Loucy (cell line): ENCODE data around the gene PPIF.

Experiments used
- H2AFZ ChIP-seq: fragments of 200-600 bp; sonication (generic); 2 replicates; pipeline ENCODE4 v1.6.0; 2016; ENCODE audit warnings: antibody characterized with exemption, mild to moderate bottlenecking, low read length, moderate library complexity
- H3F3A ChIP-seq: fragments of 200-600 bp; 2 replicates; pipeline ENCODE4 v1.6.0; 2016; ENCODE audit warnings: antibody characterized with exemption, low read depth, mild to moderate bottlenecking
- H3K27me3 ChIP-seq: fragments of 200-600 bp; sonication (generic); 2 replicates; pipeline ENCODE4 v1.6.1; 2014; ENCODE audit warnings: low read length, mild to moderate bottlenecking; ENCODE audit not compliant: insufficient read depth, poor library complexity, severe bottlenecking
- H3K36me3 ChIP-seq: fragments of 200-600 bp; sonication (generic); 2 replicates; pipeline ENCODE4 v1.6.1; 2016; ENCODE audit warnings: low read length; ENCODE audit not compliant: insufficient read depth
- H3K4me1 ChIP-seq: fragments of 200-600 bp; sonication (generic); 2 replicates; pipeline ENCODE4 v1.5.1; 2014; ENCODE audit warnings: low read length, mild to moderate bottlenecking; ENCODE audit not compliant: insufficient read depth, poor library complexity, severe bottlenecking
- H3K4me2 ChIP-seq: fragments of 200-600 bp; sonication (generic); 2 replicates; pipeline ENCODE4 v1.6.0; 2014; ENCODE audit warnings: antibody characterized with exemption, low read length, low read depth, mild to moderate bottlenecking; ENCODE audit not compliant: poor library complexity, severe bottlenecking
- H3K4me3 ChIP-seq: fragments of 200-600 bp; sonication (generic); 2 replicates; pipeline ENCODE4 v1.5.1; 2014; ENCODE audit warnings: low read length, mild to moderate bottlenecking, mixed read lengths; ENCODE audit not compliant: poor library complexity, severe bottlenecking
- H3K79me2 ChIP-seq: fragments of 200-600 bp; sonication (generic); 2 replicates; pipeline ENCODE4 v1.6.1; 2014; ENCODE audit warnings: low read length; ENCODE audit not compliant: insufficient read depth
- H3K9ac ChIP-seq: fragments of 200-600 bp; sonication (generic); 2 replicates; pipeline ENCODE4 v1.6.0; 2014; ENCODE audit warnings: mild to moderate bottlenecking, low read depth, low read length, moderate library complexity; ENCODE audit not compliant: poor library complexity, severe bottlenecking
- H3K9me2 ChIP-seq: fragments of 200-600 bp; sonication (generic); replicated peaks from 2 replicates; pipeline ENCODE4 v1.6.1; 2016; ENCODE audit warnings: low read depth, low read length, mixed read lengths
- H3K9me3 ChIP-seq: fragments of 200-600 bp; sonication (generic); 2 replicates; pipeline ENCODE4 v1.6.1; 2014; ENCODE audit warnings: mild to moderate bottlenecking, antibody characterized with exemption, low read length, low read depth; ENCODE audit not compliant: insufficient read depth
- H4K20me1 ChIP-seq: fragments of 200-600 bp; sonication (generic); 2 replicates; pipeline ENCODE4 v1.6.0; 2014; ENCODE audit warnings: antibody characterized with exemption, low read length, mild to moderate bottlenecking; ENCODE audit not compliant: insufficient read depth, poor library complexity, severe bottlenecking
- EZH2phosphoT487 ChIP-seq: fragments of 200-600 bp; IDR thresholded peaks from 2 replicates; pipeline ENCODE4 v1.6.1; 2018; ENCODE audit warnings: antibody characterized with exemption, mild to moderate bottlenecking, moderate library complexity, borderline replicate concordance
- TF ChIP-seq, protein P1 (sequence below): fragments of 200-600 bp; sonication (generic); conservative IDR thresholded peaks from 2 replicates; pipeline ENCODE4 v1.5.1; 2014; ENCODE audit warnings: mild to moderate bottlenecking, antibody characterized with exemption, low read length

The PPIF gene

DNA sequence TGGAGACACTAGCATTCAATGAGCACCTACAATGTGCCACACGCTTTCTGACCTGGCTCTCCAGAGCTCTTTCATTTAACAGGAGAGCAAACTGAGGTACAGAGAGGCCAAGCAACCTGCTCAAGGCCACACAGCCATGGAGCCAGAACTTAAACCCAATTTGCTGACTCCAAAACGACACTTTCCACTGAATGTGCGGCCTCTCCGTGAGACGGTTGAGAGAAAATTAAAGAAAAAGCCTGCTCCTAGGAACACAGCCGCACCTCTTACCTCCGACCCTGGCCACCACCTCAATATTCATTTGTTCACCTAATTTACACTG, 55.3 kb downstream of the PPIF start:
- Histone ChIP-seq H3K9ac (no peak overlapping the region), H3K4me2 (no peak overlapping the region)
- no peak for TF ChIP-seq EZH2phosphoT487
- TF ChIP-seq, protein P1, sequence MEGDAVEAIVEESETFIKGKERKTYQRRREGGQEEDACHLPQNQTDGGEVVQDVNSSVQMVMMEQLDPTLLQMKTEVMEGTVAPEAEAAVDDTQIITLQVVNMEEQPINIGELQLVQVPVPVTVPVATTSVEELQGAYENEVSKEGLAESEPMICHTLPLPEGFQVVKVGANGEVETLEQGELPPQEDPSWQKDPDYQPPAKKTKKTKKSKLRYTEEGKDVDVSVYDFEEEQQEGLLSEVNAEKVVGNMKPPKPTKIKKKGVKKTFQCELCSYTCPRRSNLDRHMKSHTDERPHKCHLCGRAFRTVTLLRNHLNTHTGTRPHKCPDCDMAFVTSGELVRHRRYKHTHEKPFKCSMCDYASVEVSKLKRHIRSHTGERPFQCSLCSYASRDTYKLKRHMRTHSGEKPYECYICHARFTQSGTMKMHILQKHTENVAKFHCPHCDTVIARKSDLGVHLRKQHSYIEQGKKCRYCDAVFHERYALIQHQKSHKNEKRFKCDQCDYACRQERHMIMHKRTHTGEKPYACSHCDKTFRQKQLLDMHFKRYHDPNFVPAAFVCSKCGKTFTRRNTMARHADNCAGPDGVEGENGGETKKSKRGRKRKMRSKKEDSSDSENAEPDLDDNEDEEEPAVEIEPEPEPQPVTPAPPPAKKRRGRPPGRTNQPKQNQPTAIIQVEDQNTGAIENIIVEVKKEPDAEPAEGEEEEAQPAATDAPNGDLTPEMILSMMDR = no peak

DNA sequence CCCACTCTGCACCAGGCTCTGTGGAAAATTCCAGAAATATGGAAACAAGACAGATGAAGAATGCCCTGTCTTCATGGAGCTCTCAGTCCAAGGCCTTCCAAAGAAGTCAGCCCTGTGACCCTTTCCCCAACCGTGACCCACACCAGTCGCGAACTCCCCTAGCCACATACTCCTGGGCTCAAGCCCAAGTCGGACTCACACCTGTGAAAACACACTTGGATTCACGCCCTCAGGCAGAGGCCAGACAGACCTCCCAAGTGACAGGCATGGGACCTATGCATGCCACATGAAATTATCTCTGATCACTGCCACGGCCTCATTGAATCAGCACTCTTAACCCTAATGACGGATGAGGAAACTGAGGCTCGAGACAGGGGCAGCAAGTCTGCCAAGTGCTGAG, 55.7 kb downstream of the PPIF start:
- Histone ChIP-seq H3K4me3 (no peak overlapping the region), H3K9ac (no peak overlapping the region), H3K4me2 (no peak overlapping the region), H3K36me3 (no peaks in the 10 kb centered on the region), H3K27me3 (no peaks in the 10 kb centered on the region), H2AFZ (no peak overlapping the region), H3K9me3 (no peaks in the 10 kb centered on the region), H3K9me2 (no peaks in the 10 kb centered on the region), H3K79me2 (no peaks in the 10 kb centered on the region), H4K20me1 (no peaks in the 10 kb centered on the region), H3K4me1 (peaks cover 15% of the 10 kb centered on the region), H3F3A (no peaks in the 10 kb centered on the region)
- TF ChIP-seq, protein P1 = no peak
- no peak for TF ChIP-seq EZH2phosphoT487

More for the DNA sequence above, 55.3 kb downstream of the PPIF start:
- no peak overlapping the region for H2AFZ ChIP-seq
- H3K27me3 ChIP-seq = no peaks in the 10 kb centered on the region
- no peaks in the 10 kb centered on the region for H3K36me3 ChIP-seq
- H4K20me1 ChIP-seq = no peaks in the 10 kb centered on the region
- no peaks in the 10 kb centered on the region for H3K9me2 ChIP-seq
- H3K4me1 ChIP-seq = peaks cover 15% of the 10 kb centered on the region
- H3K79me2 ChIP-seq = no peaks in the 10 kb centered on the region
- H3F3A ChIP-seq = no peaks in the 10 kb centered on the region
- H3K4me3 ChIP-seq = no peak overlapping the region
- no peaks in the 10 kb centered on the region for H3K9me3 ChIP-seq

DNA sequence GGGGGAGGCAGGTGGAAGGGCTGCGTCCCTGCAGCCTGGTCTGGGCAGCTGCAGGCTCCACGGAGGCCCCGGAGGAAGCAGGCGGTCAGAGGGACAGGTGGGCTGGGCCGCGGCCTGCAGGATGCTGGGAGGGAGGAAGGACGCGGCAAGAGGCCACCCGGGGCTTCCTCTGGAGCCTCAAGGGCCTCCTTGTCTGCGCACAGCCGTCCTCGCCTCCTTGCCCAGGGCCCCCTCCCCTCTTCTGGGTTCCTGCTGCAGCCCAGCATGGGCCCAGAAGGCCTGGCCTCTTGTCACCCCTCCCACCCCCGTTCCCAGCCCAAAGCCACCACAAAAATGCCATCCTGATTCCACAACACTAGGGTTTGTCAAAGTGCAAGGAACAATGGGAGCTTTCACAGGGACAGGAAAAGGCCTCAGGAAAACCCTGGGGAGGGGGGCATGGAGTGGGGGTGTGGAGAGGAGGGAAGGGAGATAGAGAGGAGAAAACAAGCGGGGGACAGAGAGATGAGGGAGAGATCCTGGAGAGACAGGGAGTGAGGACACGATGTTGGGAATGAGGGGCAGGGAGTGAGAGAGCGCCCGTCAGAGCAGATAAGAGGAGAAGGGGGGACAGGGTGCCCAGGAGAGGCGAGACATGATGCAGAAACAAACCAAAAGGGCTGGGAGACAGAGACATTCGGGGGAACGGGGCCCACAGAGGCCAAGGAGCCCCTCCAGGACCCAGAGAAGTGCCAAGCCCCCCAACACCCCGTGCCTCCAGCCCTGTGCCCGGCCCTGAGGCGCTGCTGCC, 56.4 kb downstream of the PPIF start:
- Histone ChIP-seq H3K4me3 (no peak overlapping the region), H3K9me3 (no peaks in the 10 kb centered on the region), H3K27me3 (no peaks in the 10 kb centered on the region), H3F3A (no peaks in the 10 kb centered on the region), H3K9me2 (no peaks in the 10 kb centered on the region), H3K9ac (no peak overlapping the region), H3K4me1 (peaks cover 15% of the 10 kb centered on the region), H4K20me1 (no peaks in the 10 kb centered on the region), H3K79me2 (no peaks in the 10 kb centered on the region), H2AFZ (no peak overlapping the region), H3K36me3 (no peaks in the 10 kb centered on the region), H3K4me2 (no peak overlapping the region)
- no peak for TF ChIP-seq EZH2phosphoT487
- TF ChIP-seq, protein P1 = no peak
